ENCODE data around the gene AMHR2. TPM values are rescaled to one million over a fixed set of nuclear protein-coding genes. Genes with fewer than 3 reads are reported as not detected.
"Not testable (repeated sequence)": the region's sequence is repeated elsewhere in the genome, so short reads cannot be mapped to it uniquely, and the experiment has no call there.

The AMHR2 gene
- total RNA-seq, 1 experiment from 2014 or later: not detected

DNA sequence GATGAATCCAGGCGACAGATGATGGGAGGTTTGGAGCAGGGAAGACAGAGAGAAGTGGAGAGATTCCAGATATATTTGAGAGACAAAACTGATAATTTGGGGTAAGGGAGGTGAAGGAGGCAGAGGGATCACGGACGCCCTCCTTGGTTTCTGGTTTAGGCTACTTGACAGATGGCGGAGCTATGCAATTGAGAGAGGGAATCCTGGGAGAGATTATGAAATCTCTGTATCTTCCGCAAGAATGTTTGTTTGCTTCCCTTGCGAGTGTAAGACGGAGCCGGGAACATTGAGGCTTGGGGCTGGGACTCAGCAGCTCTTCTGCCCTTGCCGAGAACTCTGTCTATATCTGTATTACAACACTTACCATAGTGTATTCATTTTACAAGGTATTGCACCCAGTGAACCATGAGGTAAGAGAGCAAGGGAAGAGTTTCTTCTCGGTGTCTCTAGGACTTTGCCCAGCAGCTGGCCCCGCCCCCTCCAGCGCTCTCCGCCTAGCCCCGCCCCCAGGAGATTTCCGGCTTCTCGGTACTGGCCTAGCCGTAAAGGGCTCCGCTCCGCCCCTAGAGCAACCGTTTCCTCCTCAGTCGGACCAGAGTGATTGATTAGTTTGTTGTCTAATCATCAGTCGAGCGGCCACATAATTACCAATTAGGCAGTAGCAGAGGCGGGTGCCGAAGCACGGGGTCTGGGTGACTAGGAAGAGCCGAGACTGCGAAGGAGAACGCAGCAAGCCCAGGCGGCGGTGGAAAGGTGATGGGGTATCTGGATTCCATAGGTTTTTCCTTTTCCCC lies 17.6 kb downstream of the AMHR2 start, which contains the start of gene PRR13:
Gene PRR13, plus strand, starts transcription at position 695 of the 794 bp plus-strand sequence. CDS start 981 bp downstream, outside the sequence.
- Histone ChIP-seq H3K4me1 (replicated peaks; ENCODE audit: insufficient read depth) (peaks cover 13% of the 10 kb centered on the region), H3K36me3 (ENCODE audit: low read depth) (peaks cover 19% of the 10 kb centered on the region), H4K20me1 (ENCODE audit: insufficient read depth) (peaks cover 3% of the 10 kb centered on the region; the same call in 1 of the 2 replicates), H3K4me2 (peak within 1 kb of the TSS; percentile 75), H3K27me3 (ENCODE audit: insufficient read depth, low read depth) (no peaks in the 10 kb centered on the region), H3K9me3 (ENCODE audit: insufficient read depth, low read depth) (no peaks in the 10 kb centered on the region), H3K4me3 (peak within 1 kb of the TSS; percentile 68), H2AFZ (peak within 1 kb of the TSS; percentile 88), H3F3A (ENCODE audit: insufficient read depth, low read depth) (peaks cover 28% of the 10 kb centered on the region), H3K79me2 (ENCODE audit: low read depth) (peaks cover 35% of the 10 kb centered on the region), H3K27ac (peak within 1 kb of the TSS; percentile 63), H3K9me2 (ENCODE audit: insufficient read depth) (no peaks in the 10 kb centered on the region)
- intact Hi-C loops (cut with micrococcal nuclease; ENCODE audit: unreplicated experiment): loop anchor here (1.0 kb wide), 1 partner anchor 11 kb away; the partner anchor contains the start of gene PCBP2
- POLR2A ChIA-PET (ENCODE audit: unreplicated experiment): interaction anchor here (0.5 to 0.6 kb wide), 5 partner anchors 13 to 371 kb away, joined by 3 to 5 read pairs (median 3); no protein-coding TSS in a partner anchor
- TF ChIP-seq, protein P1, sequence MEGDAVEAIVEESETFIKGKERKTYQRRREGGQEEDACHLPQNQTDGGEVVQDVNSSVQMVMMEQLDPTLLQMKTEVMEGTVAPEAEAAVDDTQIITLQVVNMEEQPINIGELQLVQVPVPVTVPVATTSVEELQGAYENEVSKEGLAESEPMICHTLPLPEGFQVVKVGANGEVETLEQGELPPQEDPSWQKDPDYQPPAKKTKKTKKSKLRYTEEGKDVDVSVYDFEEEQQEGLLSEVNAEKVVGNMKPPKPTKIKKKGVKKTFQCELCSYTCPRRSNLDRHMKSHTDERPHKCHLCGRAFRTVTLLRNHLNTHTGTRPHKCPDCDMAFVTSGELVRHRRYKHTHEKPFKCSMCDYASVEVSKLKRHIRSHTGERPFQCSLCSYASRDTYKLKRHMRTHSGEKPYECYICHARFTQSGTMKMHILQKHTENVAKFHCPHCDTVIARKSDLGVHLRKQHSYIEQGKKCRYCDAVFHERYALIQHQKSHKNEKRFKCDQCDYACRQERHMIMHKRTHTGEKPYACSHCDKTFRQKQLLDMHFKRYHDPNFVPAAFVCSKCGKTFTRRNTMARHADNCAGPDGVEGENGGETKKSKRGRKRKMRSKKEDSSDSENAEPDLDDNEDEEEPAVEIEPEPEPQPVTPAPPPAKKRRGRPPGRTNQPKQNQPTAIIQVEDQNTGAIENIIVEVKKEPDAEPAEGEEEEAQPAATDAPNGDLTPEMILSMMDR (conservative IDR thresholded peaks at IDR 0.05): no peak
- no peak for TF ChIP-seq EZH2 (IDR thresholded peaks at IDR 0.05; ENCODE audit: low read depth)
- peak; percentile 96 to 98 for DNase-seq
- CTCF ChIA-PET: interaction anchor here (0.6 to 1.3 kb wide), 4 partner anchors 10 to 89 kb away, joined by 3 to 9 read pairs (median 4); no protein-coding TSS in a partner anchor
- BruUV-seq (replicated peaks): no TSS peak

DNA sequence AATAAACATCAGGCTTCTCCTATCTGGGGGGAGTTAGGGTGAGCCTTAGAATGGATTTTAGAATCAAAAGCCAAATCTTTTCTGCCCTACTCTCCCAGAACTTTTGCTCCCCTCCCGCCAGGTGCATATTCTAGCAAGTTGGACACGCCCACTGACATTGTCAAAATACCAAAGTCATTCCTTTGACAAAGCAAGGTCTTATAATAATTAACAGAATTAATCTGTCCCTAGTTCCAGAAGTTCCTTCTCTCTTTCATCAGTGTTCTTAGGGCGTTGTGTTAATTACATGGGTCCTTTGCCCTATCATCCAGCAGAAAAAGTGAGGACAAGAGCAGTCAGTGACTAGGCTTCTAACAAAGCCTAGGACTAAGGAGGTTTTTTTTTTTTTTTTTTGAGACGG lies 20.3 kb downstream of the AMHR2 start:
- H3K4me1 ChIP-seq (replicated peaks; ENCODE audit: insufficient read depth): peaks cover 13% of the 10 kb centered on the region
- POLR2A ChIA-PET (ENCODE audit: unreplicated experiment): interaction anchor here (0.6 kb wide), 1 partner anchor 76 kb away, joined by 10 read pairs; no protein-coding TSS in a partner anchor
- peaks cover 46% of the 10 kb centered on the region for H3F3A ChIP-seq (ENCODE audit: insufficient read depth, low read depth)
- DNase-seq: no peak
- H4K20me1 ChIP-seq (ENCODE audit: insufficient read depth): peaks cover 3% of the 10 kb centered on the region; the same call in 1 of the 2 replicates
- peak overlapping the region; percentile 25 for H3K4me2 ChIP-seq
- peaks cover 19% of the 10 kb centered on the region for H3K36me3 ChIP-seq (ENCODE audit: low read depth)
- H3K27ac ChIP-seq: no peak overlapping the region
- no peak overlapping the region for H3K4me3 ChIP-seq
- no TSS peak for BruUV-seq (replicated peaks)
- H2AFZ ChIP-seq: no peak overlapping the region
- no peaks in the 10 kb centered on the region for H3K9me3 ChIP-seq (ENCODE audit: insufficient read depth, low read depth)
- H3K79me2 ChIP-seq (ENCODE audit: low read depth): peaks cover 35% of the 10 kb centered on the region
- CTCF ChIA-PET: interaction anchor here (0.7 kb wide), 1 partner anchor 16 kb away, joined by 10 read pairs; no protein-coding TSS in a partner anchor
- TF ChIP-seq, protein P1 (conservative IDR thresholded peaks at IDR 0.05): no peak
- no peak for TF ChIP-seq EZH2 (IDR thresholded peaks at IDR 0.05; ENCODE audit: low read depth)
- no peaks in the 10 kb centered on the region for H3K9me2 ChIP-seq (ENCODE audit: insufficient read depth)
- intact Hi-C loops (cut with micrococcal nuclease; ENCODE audit: unreplicated experiment): no loop called here
- no peaks in the 10 kb centered on the region for H3K27me3 ChIP-seq (ENCODE audit: insufficient read depth, low read depth)

DNA sequence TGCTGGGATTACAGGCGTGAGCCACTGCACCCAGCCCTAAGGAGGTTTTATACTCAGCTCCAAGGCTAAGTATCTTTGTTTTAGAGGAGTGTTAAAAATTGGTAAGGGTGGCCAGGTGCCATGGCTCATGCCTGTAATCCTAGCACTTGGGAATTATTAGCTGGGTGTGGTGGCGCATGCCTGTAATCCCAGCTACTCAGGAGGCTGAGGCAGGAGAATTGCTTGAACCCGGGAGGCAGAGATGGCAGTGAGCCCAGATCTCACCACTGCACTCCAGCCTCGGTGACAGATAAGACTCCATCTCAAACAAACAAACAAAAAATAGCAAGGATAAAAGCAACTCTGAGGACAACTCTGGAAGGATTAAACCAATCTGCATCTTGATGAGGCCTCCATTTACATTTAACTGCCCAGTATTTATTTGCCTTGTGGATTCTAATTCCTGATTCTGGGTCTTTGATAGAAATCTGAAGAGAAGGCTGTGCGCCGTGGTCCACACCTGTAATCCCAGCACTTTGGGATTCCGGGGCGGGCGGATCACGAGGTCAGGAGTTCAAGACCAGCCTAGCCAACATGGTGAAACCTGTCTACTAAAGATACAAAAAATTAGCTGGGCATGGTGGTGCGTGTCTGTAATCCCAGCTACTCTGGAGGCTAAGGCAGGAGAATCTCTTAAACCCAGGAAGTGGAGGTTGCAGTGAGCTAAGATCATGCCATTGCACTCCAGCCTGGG lies 21.1 kb downstream of the AMHR2 start:
- POLR2A ChIA-PET (ENCODE audit: unreplicated experiment): interaction anchor here (0.6 kb wide), 1 partner anchor 76 kb away, joined by 10 read pairs; no protein-coding TSS in a partner anchor

More for the DNA sequence above, 21.1 kb downstream of the AMHR2 start:
- H3K9me3 ChIP-seq (ENCODE audit: insufficient read depth, low read depth); BruUV-seq (replicated peaks); H3K27ac ChIP-seq; H3K27me3 ChIP-seq (ENCODE audit: insufficient read depth, low read depth); DNase-seq; H4K20me1 ChIP-seq (ENCODE audit: insufficient read depth); H3K9me2 ChIP-seq (ENCODE audit: insufficient read depth); H3K4me2 ChIP-seq; H2AFZ ChIP-seq; intact Hi-C loops (cut with micrococcal nuclease; ENCODE audit: unreplicated experiment); H3K4me3 ChIP-seq: not testable (repeated sequence)
- CTCF ChIA-PET: interaction anchor here (0.5 to 0.7 kb wide), 2 partner anchors 17 to 27 kb away, joined by 4 to 10 read pairs; no protein-coding TSS in a partner anchor
- Histone ChIP-seq H3K36me3 (ENCODE audit: low read depth) (peaks cover 19% of the 10 kb centered on the region), H3K4me1 (replicated peaks; ENCODE audit: insufficient read depth) (peaks cover 13% of the 10 kb centered on the region), H3F3A (ENCODE audit: insufficient read depth, low read depth) (peaks cover 52% of the 10 kb centered on the region), H3K79me2 (ENCODE audit: low read depth) (peaks cover 35% of the 10 kb centered on the region)

Data from PC-9 (cell line).